Left lung (tissue), 10 donors: ENCODE data around the gene TTC9C. TPM values are rescaled to one million over a fixed set of nuclear protein-coding genes. Genes with fewer than 3 reads are reported as not detected.
"Not testable (repeated sequence)": the region's sequence is repeated elsewhere in the genome, so short reads cannot be mapped to it uniquely, and the experiment has no call there.

ENCODE experiments used
- ATAC-seq: fragments of 200-7000 bp; cut with Tn5 transposase; one replicate; pipeline ENCODE4 v1.9.1; 2020; ENCODE audit warnings: moderate library complexity
- DNase-seq, 4 donors: peaks; one replicate each; pipeline ENCODE4 v3.0.0-alpha.2; 2013 to 2020
- H3K27ac ChIP-seq, 2 donors: fragments of 200-600 bp; sonication (generic) in 1 of 2; one replicate each; pipeline versions ENCODE4 v1.5.0 to v1.8.0; 2020 to 2021
- H3K27me3 ChIP-seq, 2 donors: fragments of 200-600 bp; sonication (generic) in 1 of 2; one replicate each; pipeline versions ENCODE4 v1.5.0 to v1.8.0; 2020 to 2021
- H3K36me3 ChIP-seq, 2 donors: fragments of 200-600 bp; sonication (generic) in 1 of 2; one replicate each; pipeline versions ENCODE4 v1.5.0 to v1.8.0; 2020 to 2021
- H3K4me1 ChIP-seq, 2 donors: fragments of 200-600 bp; one replicate each; pipeline ENCODE4 v1.8.0; 2021
- H3K4me3 ChIP-seq, 2 donors: fragments of 200-600 bp; sonication (generic) in 1 of 2; one replicate each; pipeline versions ENCODE4 v1.5.0 to v1.8.0; 2020 to 2021; ENCODE audit warnings: mild to moderate bottlenecking in 1 of 2
- H3K9me3 ChIP-seq, 2 donors: fragments of 200-600 bp; sonication (generic) in 1 of 2; one replicate each; pipeline versions ENCODE4 v1.5.0 to v1.8.0; 2020 to 2021
- CTCF ChIP-seq, 2 donors: fragments of 200-600 bp; sonication (generic) in 1 of 2; IDR thresholded peaks; one replicate each; pipeline versions ENCODE4 v1.5.0 to v1.8.0; 2021; ENCODE audit warnings: antibody characterized with exemption in 2 of 2
- intact Hi-C, 2 donors: fragments of 100-400 bp; cut with DNase I; formaldehyde crosslinking; loops; one replicate each; pipeline versions ENCODE4 v1.11.2 to v1.14.2; 2022
- polyA plus RNA-seq, 6 donors: library from polyadenylated mRNA; unstranded; fragments of 120-200 nt; gene quantifications; one replicate each; pipeline ENCODE4 v1.2.1, GENCODE V29; 2013; ENCODE audit not compliant: insufficient read length in 6 of 6
- total RNA-seq, 2 donors: library from RNA; stranded (reverse); fragmentation: NEBNext Ultra II Directional; extraction: Animal tissue kit (Norgen Biotek cat#: 25700); gene quantifications; one replicate each; pipeline ENCODE4 v1.2.1, GENCODE V29; 2021
- donor health status: DM: no; HTN: yes; CAD: no.
- donor health status: DM: no; HTN: no; CAD: no.

The TTC9C gene
- total and polyA plus RNA-seq, 8 donors, result 32.2 to 43.4 (median 38.7) TPM

- H3K4me1 ChIP-seq, result peaks cover 0 to 8% of the 10 kb centered on the region in 2 donors
- no peak overlapping the region for H3K27ac ChIP-seq
- no peaks in the 10 kb centered on the region for H3K27me3 ChIP-seq
- TF ChIP-seq CTCF (IDR thresholded peaks at IDR 0.05), result peak; percentile 74 to 87
- DNase-seq, result peak in 3 of 4 donors; percentile 8 to 83 (median 77)
- H3K4me3 ChIP-seq, result no peak overlapping the region
- no peaks in the 10 kb centered on the region for H3K9me3 ChIP-seq
- intact Hi-C loops, result loop anchor here in 1 of 2 donors (5.0 kb wide), 1 partner anchor 312 kb away; no protein-coding TSS in a partner anchor
- H3K36me3 ChIP-seq, result peaks cover 0 to 49% of the 10 kb centered on the region in 2 donors
- ATAC-seq, result peak; percentile 92
Observed at GRCh38 chr11:62694455-62695167, 33.7 kb upstream of the TTC9C start.

- Histone ChIP-seq H3K36me3 (peaks cover 0 to 25% of the 10 kb centered on the region in 2 donors), H3K4me1 (peaks cover 12 to 31% of the 10 kb centered on the region in 2 donors), H3K4me3 (no peak overlapping the region), H3K27me3 (no peaks in the 10 kb centered on the region), H3K27ac (no peak overlapping the region), H3K9me3 (no peaks in the 10 kb centered on the region)
- intact Hi-C loops, result no loop called here
- DNase-seq, result no peak
- no peak for ATAC-seq
- no peak for TF ChIP-seq CTCF (IDR thresholded peaks at IDR 0.05)
Observed at GRCh38 chr11:62702246-62702645, 26.0 kb upstream of the TTC9C start.

- Histone ChIP-seq H3K4me1 (peaks cover 17 to 46% of the 10 kb centered on the region in 2 donors), H3K27ac (peak overlapping the region in 1 of 2 donors; percentile 23), H3K36me3 (peaks cover 0 to 20% of the 10 kb centered on the region in 2 donors)
- intact Hi-C loops, ATAC-seq, DNase-seq, H3K4me3 ChIP-seq, H3K27me3 ChIP-seq, H3K9me3 ChIP-seq: not testable (repeated sequence)
Observed at GRCh38 chr11:62703921-62704320, 24.4 kb upstream of the TTC9C start.

GRCh38 chr11:62705413-62705812 is 22.9 kb upstream of the TTC9C start:
- H3K36me3 ChIP-seq, result peaks cover 0 to 20% of the 10 kb centered on the region in 2 donors
- peak overlapping the region; percentile 51 to 80 for H3K4me3 ChIP-seq
- DNase-seq (no peak), ATAC-seq (no peak)
- no peaks in the 10 kb centered on the region for H3K9me3 ChIP-seq
- intact Hi-C loops, result no loop called here
- no peak for TF ChIP-seq CTCF (IDR thresholded peaks at IDR 0.05)
- H3K4me1 ChIP-seq, result peaks cover 24 to 57% of the 10 kb centered on the region in 2 donors
- no peaks in the 10 kb centered on the region for H3K27me3 ChIP-seq
- peak overlapping the region; percentile 77 to 85 for H3K27ac ChIP-seq

GRCh38 chr11:62705880-62706849 is 22.1 kb upstream of the TTC9C start:
- Histone ChIP-seq H3K9me3 (no peaks in the 10 kb centered on the region), H3K4me3 (peak overlapping the region; percentile 51 to 80), H3K36me3 (peaks cover 0 to 20% of the 10 kb centered on the region in 2 donors), H3K27ac (peak overlapping the region; percentile 77 to 85), H3K4me1 (peaks cover 26 to 61% of the 10 kb centered on the region in 2 donors), H3K27me3 (no peaks in the 10 kb centered on the region)
- TF ChIP-seq CTCF (IDR thresholded peaks at IDR 0.05), result no peak
- DNase-seq, result peak; percentile 86 to 99 (median 95)
- intact Hi-C loops, result no loop called here
- peak; percentile 91 for ATAC-seq
